Lung microvascular endothelial cell (primary cell): Measurements from ENCODE around the gene GLRX5. TPM values are rescaled to one million over a fixed set of nuclear protein-coding genes. Genes with fewer than 3 reads are reported as not detected.
"Not testable (repeated sequence)": the region's sequence is repeated elsewhere in the genome, so short reads cannot be mapped to it uniquely, and the experiment has no call there.

Experiments used
- DNase-seq, 2 donors: peaks; one replicate each; pipeline versions ENCODE4 v3.0.0 to v3.0.0-alpha.2; 2010; ENCODE audit warnings: low read depth in 2 of 2
- total RNA-seq: library from RNA; depleted of rRNA; stranded (reverse); fragments of >200 nt; gene quantifications from 2 replicates; pipeline ENCODE4 v1.2.1, GENCODE V29; 2014

GLRX5 gene
- total RNA-seq, 1 donor from 2014 or later: 32.9 TPM

- DNase-seq: peak in 1 of 2 donors; percentile 60
Measured at GRCh38 chr14:95498622-95499353, 36.1 kb upstream of the GLRX5 start.

- DNase-seq: no peak
Measured at GRCh38 chr14:95499354-95499750, 35.5 kb upstream of the GLRX5 start.

DNA sequence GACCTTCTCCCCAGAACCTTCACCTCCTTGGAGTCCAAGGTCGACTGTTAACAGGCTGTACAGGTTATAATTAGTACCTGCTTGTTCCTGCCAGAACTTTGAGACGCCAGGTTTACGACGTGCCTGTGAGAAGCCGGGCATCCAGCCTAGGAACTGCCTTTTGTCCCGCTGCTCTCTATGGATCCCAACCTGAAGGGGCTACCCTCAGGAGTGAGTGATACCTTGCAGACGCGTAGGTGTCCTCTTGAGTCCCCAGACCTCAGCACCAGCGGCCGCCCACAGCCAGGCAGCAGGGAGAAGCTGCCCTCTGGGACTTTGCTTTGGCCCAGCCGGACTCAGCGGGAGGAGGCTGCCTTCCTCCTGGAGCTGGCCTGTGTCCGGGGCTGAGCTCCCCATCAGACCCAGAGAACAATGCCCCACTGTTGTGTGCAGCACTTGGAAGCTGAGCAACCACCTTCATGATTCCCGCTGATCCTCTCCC lies 34.6 kb upstream of the GLRX5 start:
- DNase-seq: no peak

- DNase-seq: peak in 1 of 2 donors; percentile 83
Measured at GRCh38 chr14:95500772-95501401, 34.0 kb upstream of the GLRX5 start.

DNA sequence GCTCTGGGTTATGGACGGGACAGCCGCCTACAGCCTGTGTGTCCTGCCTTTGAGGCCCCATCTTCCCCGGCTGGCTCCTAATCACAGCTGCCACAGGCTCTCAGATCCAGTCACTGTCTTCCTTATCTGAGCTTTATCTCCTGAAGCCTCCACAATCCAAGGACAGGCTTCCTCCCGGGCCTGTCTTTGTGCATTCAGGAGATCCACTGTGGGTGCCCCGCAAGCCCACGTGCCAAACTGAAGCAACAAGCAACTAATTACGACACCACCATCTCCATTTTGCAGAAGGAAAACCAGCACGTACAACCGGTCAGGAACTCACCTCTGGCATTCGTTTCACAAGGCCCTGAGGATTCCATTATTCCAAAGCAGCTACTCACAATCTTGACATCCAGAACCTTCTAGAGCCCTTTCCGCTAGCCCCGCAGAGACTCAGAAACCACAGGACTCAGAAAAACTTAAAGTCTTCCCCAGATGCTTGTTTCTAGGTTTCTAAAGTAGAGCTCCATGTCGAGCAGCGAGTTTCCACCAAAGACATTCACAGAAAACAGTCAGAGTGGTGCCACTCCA lies 32.4 kb upstream of the GLRX5 start:
- DNase-seq: no peak

DNA sequence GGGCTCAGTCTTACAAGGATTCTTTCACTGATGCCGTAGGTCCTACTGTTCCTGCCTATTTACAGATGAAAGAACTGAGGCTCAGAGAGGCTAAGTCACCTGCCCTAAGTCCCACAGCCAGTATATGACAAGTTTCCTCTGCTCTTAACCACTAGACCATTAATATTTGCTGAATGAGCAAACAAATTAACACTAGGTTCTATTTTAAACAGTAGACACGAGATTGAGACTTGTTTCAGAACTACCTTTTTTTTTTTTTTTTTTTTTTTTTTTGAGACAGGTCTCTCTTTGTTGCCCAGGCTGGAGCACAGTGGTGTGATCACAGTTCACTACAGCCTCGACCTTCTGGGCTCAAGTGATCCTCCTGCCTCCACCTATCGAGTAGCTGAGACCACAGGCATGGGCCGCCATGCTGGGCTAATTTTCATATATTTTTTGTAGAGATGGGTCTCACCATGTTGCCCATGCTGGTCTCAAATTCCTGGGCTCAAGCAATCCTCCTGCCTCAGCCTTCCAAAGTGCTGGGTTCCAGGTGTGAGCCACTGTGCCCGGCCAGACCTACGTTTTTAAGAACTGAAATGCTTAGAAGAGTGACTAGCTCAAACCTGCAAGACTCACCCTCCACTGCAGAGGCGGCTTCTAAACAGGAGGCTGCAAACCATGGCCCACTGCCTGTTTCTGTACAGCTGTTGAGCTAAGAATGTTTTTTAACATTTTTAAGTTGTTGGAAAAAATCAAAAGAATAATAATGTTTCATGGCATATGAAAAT lies 31.3 kb upstream of the GLRX5 start:
- no peak for DNase-seq

DNA sequence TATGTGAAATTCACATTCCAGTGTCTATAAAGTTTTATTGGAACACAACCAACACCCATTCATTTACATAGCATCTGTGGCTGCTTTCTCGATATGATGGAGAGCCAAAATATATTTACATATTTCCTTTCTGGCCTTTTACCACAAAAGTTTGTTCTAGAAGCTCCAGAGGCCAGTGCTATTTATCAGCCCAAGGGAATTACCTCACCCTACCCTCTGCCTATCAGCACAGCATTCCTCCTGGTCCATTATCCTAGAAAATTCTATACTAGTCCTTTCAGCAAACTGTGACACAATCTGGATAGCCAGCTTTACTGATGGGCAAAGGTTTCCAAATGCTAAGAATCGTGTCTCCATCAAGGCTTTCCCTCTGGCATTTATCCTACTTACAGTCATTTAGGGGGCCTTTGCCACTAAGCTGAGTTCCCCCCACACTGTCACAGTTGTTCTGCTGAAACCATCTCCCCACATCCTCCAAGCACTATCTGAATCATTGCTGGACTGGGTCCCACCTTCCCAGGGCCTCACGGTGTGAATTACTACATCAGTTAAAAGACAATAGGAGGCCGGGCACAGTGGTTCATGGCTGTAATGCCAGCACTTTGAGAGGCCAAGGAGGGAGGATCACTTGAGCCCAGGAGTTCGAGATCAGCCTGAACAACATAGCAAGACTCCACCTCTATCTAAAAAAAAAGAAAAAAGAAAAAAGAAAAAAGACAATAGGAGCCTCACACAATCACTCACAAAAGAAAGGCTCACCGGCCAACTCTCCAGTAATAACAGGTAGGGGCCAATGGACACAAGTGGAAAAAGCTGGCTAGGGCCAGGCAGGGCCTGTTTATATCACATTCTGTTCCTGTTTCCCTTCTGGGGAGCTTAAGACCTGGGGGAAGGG lies 30.5 kb upstream of the GLRX5 start:
- DNase-seq: peak; percentile 66 to 87

- no peak for DNase-seq
Measured at GRCh38 chr14:95505030-95505589, 29.7 kb upstream of the GLRX5 start.

DNA sequence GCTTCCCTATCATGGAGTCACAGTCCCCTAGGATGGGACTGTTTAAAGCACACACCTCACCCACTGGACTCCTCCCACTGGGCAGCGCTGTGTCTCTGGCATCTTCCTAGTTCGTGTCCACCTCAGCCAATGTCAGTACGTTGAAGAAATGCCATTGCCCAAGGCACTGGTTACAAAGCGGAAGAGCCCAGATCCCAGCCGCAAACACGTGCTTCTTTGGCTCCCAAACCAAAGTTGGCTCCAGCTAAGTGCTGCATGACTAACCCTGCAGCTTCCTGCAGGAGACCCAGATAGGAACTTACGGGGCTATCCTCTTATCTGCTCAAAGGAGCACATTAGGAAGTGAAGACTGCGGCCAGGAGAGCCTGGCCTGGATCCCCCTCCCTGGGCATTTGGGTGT lies 27.7 kb upstream of the GLRX5 start:
- DNase-seq: peak; percentile 87 to 95

DNA sequence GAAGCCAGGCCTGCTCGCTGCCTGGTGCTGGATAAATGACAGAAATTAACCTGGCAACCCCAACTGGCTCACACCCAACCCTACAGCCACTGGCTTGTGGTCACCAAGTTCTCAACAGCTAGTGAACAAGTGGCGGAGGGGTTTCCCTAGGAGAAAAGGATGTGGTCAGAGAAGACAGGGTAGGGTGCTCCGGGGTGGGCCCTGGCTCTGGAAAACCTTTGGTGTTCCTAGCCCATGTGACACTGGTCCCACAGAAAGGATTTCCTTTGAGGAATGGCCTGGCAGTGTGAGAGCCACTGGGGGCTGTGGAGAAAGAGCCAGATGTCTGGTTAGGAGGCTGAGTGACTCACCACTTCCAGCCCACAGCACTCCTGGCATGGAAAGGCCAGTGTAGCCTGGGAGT lies 27.1 kb upstream of the GLRX5 start:
- peak; percentile 57 to 83 for DNase-seq

DNA sequence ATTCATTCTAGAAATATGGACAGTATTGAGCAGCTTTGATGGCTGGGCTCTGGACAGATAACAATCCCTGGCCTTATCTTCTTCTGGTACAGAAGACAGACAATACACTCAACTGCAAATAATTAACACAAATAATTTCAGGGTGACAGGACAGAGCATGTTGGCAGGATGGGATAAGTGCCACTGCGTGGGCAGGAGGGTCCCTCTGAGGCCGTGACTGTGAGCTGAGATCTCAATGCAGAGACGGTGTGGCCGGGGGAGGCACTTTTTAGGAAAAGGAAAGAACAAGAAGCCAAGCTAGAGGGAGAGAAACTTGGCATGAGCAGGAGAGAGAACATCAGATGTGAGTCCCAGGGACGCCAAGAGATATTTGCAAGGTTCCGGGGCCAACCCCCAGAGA lies 26.5 kb upstream of the GLRX5 start:
- DNase-seq: no peak

DNA sequence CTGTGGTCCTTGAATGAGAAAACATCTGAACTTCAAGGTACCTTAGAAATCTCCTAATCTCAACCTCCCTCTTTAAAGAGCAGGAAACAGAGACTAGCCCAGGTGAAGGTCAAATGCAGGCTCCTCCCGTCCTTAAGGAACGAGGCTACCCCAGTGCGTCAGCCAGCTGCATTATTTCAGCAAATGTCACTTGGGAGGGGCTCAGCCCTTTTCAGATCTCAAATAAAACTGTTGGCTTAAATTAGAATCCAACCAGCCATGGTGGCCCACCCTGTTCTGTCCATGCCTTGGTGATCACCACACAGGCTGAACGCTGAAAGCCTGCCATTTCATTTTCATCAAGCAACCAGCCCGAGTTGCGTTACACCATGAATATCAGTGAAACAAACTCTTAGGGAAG lies 25.4 kb upstream of the GLRX5 start:
- no peak for DNase-seq

GRCh38 chr14:95510344-95510743 lies 24.5 kb upstream of the GLRX5 start:
- DNase-seq: not testable (repeated sequence)

DNA sequence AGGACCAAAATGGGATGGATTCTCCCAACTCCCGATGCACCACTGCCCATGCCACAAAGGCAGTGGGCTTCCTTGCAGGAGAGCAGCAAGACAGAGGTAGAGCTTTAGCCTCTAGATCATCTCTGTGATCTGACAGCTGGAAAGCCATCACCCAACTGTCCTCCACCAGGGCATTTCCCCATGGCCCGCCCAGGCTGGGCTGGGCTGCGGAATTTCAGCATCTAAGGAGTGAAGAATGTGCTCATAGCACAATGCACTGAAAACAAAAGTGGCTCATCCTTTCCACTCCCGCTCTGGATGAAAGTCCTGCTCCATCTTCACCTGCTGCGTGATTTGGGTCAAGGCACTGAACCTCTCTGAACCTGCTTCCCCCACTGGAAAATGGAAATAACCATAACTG lies 24.0 kb upstream of the GLRX5 start:
- peak in 1 of 2 donors; percentile 60 for DNase-seq

DNA sequence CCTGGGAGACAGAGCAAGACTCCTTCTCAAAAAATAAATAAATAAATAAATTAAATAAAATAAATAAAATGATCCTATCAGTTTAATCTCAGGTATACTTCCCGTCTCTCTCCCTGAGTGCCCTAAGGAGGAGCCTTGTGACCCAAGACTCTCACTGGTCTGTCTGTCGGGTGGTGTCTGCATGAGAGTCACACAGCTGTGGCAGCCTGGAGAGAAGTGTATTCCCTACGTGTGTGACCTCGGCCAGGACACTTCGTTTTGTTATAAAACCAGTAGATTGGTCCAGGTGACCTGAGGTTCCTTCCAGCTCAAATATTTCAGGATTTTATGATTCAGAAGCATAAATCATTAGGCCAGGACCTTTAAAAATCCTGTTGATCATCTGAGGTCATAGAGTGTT lies 23.2 kb upstream of the GLRX5 start:
- no peak for DNase-seq

- DNase-seq: no peak
Measured at GRCh38 chr14:95513291-95513690, 21.6 kb upstream of the GLRX5 start.

DNA sequence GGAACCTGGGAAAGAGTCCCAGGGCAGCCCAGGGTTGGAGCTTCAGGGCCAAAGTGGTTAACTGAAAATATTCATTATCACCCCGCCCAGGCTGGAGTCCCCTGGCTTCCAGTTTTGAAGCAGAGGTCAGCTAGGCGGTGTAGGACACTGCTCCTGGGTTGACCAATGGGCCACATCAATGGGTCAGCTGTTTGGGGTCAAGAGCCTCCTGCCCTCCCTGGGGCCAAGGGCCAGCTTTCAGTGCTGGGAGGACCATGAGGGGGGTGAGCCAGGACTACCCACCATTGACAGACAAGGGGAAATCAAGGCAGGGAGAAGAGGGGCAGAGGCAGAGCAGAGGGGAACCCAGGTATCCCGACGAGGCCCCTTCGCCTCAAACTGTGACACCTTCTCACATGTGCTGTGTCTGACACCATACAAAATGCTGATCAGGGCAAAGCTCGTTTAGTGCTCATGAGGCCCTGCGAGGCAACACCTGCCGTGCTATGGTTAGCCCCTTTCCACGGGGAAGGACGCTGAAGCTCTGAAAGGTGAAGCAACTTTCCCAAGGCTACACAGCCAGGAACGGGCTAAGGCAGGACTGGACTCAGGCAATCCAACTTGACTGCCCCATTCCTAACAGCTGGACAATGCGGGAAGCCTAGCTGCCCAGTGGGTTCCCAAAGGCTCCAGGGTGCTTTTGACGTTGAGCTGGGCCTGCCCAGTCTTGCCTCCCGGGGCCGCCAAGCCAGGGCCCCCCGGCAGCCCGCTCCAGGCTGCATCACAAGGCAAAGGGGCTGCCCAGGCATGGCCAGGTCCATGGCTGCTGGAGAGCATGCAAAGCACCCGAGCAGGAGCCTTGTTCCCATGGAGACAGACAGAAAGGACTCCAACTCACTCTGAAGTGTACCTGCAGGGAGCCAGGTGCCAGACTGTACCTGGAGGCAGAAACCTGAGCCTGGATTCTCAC lies 20.4 kb upstream of the GLRX5 start:
- DNase-seq: no peak

GRCh38 chr14:95515080-95515489 lies 19.8 kb upstream of the GLRX5 start:
- DNase-seq: peak; percentile 49 to 83
